Measurements from ENCODE around the gene MXRA8. TPM values are rescaled to one million over a fixed set of nuclear protein-coding genes. Genes with fewer than 3 reads are reported as not detected.

MXRA8 gene
- total RNA-seq, 1 donor from 2014 or later = 59.7 TPM

DNA sequence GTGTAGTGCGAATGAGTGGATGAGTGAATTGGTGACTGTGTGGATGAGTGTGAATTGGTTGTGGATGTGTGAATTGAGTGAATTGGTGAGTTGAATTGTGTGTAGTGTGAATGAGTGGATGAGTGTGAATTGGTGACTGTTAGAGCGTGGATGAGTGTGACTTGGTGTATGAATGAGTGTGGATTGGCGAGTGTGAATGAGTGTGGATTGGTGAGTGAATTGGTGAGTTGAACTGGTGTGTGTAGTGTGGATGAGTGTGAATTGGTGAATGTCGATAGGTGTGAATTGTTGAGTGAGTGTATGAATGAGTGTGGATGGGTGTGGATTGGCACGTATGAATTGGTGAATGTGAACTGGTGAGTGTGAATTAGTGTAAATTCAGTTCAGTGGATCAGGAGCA, 9.0 kb upstream of the MXRA8 start:
- no peak for DNase-seq

- no peak for DNase-seq
These were observed 8.3 kb upstream of the MXRA8 start for GRCh38 chr1:1366699-1367066.

DNA sequence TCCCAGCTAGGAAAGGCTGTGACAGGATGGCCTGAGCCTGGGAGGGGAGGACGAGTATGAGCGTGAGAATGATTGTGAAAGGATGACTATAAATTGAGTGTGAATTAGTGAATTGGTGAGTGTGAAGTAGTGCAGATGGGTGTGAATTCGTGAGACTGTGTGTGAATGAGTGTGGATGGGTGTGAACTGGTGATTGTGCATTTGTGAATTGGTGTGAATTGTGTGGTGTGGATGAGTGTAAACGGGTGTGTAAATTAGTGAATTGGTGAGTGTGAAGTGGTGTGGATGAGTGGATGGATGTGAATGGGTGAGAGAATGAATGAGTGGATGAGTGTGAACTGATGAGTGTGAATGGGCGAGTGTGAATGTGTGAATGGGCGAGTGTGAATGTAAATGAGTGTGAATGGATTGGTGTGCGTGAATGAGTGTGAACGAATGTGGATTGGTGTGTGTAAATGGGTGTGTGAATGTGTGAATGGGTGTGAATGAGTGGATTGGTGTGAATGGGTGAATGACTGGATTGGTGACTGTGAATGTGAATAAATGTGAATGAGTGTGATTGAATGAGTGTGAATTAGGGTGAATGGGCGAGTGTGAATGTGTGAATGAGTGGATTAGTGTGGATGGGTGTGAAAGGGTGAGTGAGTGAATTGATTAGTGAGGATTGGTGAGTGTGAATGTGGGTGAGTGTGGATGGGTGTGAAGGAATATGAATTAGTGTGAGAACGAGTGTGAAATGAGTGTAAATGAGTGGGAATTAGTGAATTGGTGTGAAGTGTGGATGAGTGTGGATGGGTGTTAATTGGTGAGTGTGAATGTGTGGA, 7.7 kb upstream of the MXRA8 start:
- no peak for DNase-seq

DNA sequence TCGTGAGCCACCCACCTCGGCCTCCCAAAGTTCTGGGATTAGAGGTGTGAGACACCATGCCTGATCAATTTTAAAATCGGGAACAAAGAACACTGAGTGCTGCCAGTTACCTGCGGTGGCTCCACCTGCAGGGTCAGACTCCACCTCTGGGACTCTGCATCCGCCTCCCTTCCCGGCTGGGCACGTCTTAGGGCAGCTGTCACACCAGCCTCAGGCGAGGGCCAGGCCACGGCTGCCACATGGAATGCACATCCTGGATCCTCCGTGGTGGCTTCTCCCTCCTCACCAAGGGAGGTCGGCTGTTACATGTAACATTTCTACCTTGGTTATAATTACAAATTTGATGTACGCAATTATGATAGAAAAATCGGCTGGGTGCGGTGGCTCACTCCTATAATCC, 5.9 kb upstream of the MXRA8 start:
- DNase-seq = no peak

GRCh38 chr1:1361982-1362423, 3.6 kb upstream of the MXRA8 start:
- peak; percentile 31 for DNase-seq

DNA sequence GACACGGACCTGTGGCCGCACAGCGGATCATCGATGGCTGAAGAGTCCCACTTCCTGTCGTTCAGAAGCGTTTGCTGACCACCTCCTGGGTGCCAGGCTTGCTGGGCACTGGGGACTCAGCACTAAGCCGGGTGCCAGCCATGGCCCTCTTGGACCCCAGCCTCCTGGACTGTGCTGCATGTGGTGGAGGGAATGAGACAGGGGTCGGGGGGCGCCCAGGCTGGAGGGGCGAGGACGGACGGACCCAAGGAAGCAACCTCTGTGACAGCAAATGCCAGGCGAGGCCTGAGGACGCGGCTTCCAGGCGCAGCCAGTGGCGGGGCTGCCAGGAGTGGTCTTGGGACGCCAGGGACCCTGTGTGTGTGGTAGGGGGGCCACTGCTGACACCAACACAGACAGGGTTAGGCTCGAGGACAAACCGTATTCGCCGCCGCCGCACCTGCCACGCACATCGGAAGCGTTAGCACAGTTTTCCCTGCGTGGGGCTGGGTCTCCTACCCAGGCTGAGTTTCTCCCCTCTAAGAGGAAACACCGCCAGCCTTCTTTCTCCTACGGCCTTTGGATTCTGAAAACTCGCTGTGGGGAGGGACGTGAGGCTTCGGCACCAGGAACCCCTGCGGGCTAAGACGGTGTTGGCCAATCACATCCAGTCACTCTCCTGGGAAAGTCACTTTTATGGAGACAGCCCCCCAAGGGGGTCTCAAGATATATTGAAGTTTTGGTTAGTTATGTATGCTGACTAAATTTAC, 3.1 kb upstream of the MXRA8 start:
- no peak for DNase-seq

- DNase-seq = peak; percentile 39
These were observed 2.3 kb upstream of the MXRA8 start for GRCh38 chr1:1360506-1361169.

GRCh38 chr1:1359664-1360468, 1.5 kb upstream of the MXRA8 start:
- DNase-seq = peak; percentile 23

DNA sequence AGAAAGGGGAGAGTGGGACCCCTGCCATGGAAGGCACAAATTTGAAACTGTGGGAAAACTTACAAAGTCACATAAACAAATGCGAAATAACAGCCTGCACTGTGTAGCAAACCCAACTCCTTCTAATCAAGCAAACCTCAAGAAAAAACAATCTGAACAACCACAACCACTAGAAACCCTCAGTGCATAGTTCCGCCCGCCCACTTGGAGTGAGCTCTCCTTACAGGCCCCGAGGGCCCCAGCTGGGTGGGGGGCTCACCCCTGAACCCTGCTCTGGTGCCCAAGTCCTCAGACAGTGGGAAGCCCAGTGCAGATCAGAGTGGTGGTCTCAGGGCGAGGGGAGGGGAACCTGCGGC, 931 bp upstream of the MXRA8 start:
- no peak for DNase-seq

DNA sequence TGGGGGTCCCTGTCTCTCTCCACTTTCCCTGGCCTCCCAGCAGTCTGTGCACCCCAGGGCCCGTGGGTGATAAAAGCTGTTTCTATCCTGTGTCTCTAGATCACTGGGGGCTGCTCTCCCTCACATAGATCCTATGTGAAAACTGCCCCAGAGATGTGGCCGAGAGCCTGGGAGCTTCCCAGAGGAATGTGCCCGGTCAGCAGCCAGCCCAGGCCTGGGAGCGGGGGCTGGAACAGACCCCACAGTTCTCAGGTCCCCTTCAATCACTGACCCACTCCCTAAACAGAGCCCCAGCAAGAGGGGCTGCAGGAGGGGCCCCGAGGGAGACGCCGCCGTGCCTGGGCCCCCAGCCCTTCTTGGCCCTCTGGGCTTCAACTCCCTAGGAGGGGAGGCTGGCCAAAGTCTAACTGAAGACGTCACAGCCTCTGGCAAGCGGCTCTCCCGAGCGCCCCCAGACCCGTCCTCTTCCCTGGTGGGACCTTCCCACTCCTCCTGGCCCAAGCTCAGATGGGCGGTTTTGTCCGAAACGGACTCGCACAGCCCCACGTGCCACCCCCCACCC, 403 bp downstream of the MXRA8 start:
- peak; percentile 14 for DNase-seq

GRCh38 chr1:1356796-1357401, 1.5 kb downstream of the MXRA8 start:
- DNase-seq = no peak

DNA sequence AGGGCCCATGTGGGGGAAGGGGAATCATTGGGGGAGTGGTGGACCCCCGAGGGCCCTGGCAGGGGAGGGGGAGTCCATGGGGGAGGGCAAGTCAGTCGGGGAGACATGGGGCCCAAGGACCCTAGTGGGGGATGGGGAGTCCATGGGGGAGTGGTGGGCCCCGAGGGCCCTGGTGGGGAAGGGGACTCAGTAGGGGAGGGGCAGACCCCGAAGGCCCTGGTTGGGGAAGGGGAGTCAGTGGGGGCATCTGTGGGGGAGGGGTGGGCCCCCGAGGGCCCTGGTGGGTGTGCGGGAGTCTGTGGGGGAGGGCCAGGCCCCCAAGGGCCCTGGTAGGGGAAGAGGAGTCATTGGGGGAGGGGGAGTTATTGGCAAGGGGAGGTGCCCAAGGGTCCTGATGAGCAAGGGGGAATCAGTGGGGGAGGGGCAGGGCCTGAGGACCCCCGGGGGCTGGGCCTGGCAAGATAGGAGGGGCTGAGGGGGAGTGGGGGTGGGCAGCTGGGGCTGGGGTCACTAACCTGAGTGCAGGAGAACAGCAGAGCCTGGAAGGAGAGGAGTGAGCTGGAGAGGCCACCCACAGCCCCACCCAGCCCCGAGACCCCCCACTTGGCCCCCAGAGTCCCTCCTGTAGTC, 2.1 kb downstream of the MXRA8 start:
- DNase-seq = no peak

- no peak for DNase-seq
These were observed 2.9 kb downstream of the MXRA8 start for GRCh38 chr1:1355416-1355815.

DNA sequence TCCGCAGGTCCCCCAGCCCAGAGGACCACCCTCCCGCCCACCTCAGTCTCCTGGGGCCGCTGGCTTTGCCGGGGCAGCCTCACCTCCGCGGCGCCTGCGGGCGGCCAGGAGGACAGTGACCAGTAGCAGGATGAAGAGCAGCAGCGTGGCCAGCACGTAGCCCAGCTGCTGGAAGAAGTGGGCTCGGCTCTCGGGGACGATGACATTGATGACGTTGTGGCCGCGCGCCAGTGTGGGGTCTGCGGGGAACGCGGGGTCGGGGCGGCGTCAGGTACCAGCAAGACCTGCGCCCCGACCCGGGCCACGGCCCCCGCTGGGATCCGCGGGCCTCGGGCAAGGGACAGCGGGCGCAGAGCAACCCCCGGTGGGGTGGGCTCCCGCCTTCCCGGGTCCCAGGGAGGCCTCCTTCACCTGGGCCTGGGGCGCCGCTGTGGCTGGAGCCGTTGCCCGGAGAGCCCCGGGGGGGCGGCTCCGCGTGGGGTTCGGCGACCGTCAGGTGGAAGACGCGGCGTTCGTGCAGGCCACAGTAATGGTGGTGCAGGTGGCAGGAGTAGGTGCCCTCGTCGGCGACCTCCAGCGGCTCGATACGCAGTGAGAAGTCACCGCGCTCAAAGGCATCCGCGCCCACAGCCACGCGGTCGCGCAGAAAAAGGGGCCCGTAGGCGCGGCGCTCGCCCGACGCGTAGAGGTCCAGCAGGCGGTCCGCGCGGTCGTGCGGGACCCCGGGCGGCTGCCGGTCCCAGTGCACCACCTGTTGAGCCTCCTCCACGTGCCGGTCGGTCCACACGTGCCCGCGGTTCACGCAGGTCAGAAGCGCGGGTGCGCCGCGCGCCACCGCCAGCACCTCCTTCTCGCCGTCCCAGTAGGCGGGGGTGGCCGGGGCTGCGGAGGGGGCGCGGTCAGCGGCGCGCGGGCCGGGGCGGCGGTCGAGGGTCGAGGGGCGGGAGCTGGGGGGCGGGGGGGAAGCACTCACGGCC, 3.8 kb downstream of the MXRA8 start:
- no peak for DNase-seq

GRCh38 chr1:1353389-1354151, 4.8 kb downstream of the MXRA8 start:
- DNase-seq = no peak

- DNase-seq = no peak
These were observed 5.5 kb downstream of the MXRA8 start for GRCh38 chr1:1352786-1353388.

DNA sequence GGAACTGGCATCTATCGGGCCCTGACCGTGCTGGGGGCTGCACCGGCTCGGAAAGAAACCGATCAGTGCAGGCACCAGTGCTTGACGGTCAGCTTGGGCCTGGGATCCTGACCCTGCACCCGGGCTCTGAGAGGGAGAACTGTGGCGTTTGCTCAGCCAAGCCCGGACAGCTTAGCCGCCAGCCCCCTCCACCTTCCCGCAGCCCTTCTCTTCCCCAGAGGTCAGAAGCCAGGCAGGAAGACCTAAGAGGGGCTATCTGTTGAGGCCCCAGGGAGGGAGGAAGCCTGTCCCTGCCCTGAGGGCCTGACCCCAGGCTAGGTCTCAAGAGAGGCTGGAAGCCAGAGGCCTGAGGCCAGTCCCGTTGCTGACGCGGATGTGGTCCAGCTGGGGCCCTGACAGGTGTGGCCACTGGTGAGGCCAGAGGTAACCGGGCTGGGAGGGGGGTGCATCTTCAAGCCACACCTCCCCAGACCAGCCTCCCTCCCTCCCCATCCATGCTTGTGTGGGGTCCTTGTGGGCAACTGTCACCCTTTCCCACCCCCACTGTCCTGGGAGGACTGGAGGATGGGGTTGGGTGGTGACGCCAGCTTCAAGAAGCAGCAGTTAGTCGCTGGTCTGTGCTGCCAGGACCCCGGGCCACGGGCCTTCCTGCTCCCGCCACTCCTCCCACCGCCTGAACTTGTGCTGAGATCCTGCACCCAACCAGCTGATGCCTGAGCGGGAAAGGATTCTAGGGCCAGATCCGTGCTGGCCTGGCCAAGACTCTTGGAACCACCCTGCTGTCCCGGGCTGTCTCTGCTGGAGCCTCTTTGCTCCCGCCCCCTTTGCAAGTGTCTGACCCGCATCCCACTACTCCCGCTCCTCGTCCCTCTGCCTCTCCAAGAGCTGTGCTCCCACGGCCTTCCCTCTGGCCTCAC, 6.6 kb downstream of the MXRA8 start:
- DNase-seq = peak; percentile 64

All from skin of body (tissue), 2 donors.